Activated T-cell treated with anti-CD3 and anti-CD28 coated beads, Interleukin-2, amount 50 U/mL, for 24 hours (primary cell): ENCODE measurements around the gene MED20.

Experiments used
- DNase-seq: peaks from one replicate; pipeline ENCODE4 v3.0.0-alpha.2; 2020
- H3K27ac Mint-ChIP-seq: 2 replicates; pipeline ENCODE4 v1.8.0; 2020; ENCODE audit warnings: mild to moderate bottlenecking, mixed read lengths
- H3K27me3 Mint-ChIP-seq: 2 replicates; pipeline ENCODE4 v1.8.0; 2020; ENCODE audit warnings: mixed read lengths
- H3K36me3 Mint-ChIP-seq: 2 replicates; pipeline ENCODE4 v1.8.0; 2020; ENCODE audit warnings: low read depth, mixed read lengths
- H3K4me1 Mint-ChIP-seq: 2 replicates; pipeline ENCODE4 v1.8.0; 2020; ENCODE audit warnings: low read depth, mixed read lengths
- H3K4me3 Mint-ChIP-seq: 2 replicates; pipeline ENCODE4 v1.8.0; 2020; ENCODE audit warnings: mild to moderate bottlenecking, moderate library complexity, mixed read lengths
- H3K9me3 Mint-ChIP-seq: 2 replicates; pipeline ENCODE4 v1.8.0; 2020; ENCODE audit warnings: mixed read lengths

The MED20 gene

GRCh38 chr6:41901882-41902519, 18.9 kb downstream of the MED20 start:
- Mint-ChIP-seq H3K27ac (peak overlapping the region; percentile 52), H3K36me3 (peaks cover 34% of the 10 kb centered on the region), H3K27me3 (no peaks in the 10 kb centered on the region), H3K9me3 (no peaks in the 10 kb centered on the region), H3K4me1 (peaks cover 15% of the 10 kb centered on the region), H3K4me3 (no peak overlapping the region)
- peak; percentile 61 for DNase-seq

DNA sequence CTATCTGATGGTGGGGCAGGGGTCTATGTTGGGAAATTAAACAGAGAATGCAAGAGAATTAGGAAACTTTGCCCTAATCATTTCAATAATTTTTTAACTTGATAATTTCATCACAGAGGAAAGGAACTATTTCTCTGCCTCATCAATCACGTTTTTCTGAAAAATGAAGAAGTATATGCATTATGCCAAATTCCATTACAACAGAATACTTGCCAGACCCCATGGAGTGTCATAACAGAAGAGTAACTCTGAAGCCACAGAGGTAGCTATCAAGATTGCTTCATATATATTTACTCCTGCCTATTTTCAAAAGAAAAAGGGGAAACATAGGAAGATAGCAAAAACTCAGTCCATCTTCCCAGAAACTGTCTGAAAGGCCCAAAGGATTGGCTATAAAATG, 20.1 kb downstream of the MED20 start:
- Mint-ChIP-seq H3K27me3 (no peaks in the 10 kb centered on the region), H3K4me1 (peaks cover 21% of the 10 kb centered on the region), H3K9me3 (no peaks in the 10 kb centered on the region), H3K27ac (no peak overlapping the region), H3K36me3 (peaks cover 23% of the 10 kb centered on the region), H3K4me3 (no peak overlapping the region)
- DNase-seq = no peak

DNA sequence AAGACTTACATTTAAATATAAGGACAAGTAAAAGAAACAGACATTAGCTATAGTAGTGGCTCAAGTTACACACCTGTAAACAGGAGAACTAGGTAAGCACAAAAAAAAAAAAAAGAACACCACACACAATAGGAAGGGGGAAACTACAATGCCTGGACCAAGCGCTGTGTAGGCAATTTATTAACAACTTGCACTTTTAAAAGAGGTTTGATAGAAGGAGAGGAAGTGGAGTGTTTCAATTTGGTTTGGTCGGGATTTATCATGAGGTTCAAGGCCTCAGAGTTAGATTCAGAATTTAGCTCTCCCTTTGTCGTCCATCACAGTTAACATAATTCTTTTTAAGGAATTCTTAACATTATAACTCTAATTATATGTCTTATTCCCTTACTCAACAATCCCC, 24.7 kb downstream of the MED20 start:
- H3K4me3 Mint-ChIP-seq = no peak overlapping the region
- no peaks in the 10 kb centered on the region for H3K9me3 Mint-ChIP-seq
- H3K36me3 Mint-ChIP-seq = peaks cover 5% of the 10 kb centered on the region
- peaks cover 12% of the 10 kb centered on the region for H3K4me1 Mint-ChIP-seq
- H3K27ac Mint-ChIP-seq = peak overlapping the region; percentile 95
- no peak for DNase-seq
- H3K27me3 Mint-ChIP-seq = no peaks in the 10 kb centered on the region

DNA sequence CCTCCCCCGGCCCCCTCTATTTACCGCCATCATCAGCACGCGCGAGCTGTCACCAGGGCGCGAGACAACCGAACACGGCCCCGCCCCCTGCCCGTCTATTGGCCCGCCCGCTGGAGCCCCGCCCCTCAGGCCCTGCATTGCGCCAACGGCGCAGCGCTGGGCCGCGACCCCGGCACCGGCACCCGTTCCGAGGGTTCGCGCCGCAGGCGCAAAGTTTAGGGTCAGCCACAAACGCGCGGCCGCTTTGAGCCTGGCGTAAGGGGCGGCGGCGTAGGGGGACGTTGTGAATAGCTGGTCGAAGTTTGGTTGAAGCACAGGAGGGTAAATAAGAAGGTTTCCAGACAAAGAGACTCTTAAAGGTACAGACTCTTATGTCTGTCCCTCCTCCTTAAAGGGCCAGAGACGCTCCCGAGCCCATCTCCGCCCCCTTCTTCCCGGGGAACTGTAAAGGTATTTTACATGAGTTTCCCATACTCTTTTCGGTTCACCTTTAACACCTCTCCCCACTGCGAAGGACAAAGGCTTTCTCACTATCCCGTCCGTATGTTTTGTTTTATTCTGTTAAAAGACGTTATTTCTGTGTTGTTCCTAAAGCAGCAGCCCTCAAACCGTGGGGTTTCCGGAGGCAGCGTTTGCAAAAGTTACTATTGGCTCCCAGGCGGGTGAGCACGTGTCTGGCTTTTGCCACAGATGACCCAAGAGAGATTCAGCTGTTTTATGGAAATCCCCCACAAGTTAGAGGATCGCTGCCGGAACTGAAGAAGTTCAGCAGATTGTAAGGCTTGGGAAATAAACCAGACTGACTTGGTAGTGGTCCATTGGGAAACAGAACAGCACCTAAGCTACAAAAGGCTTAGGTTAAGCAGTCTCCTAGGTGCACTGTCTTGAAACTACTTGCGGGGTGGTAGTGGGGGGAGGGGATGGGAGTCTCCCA, 25.4 kb downstream of the MED20 start, which contains the start of gene USP49:
Gene USP49 (minus strand): TSS at position 76 of the 934 bp plus-strand sequence. CDS start 88,392 bp downstream, outside the sequence.
- DNase-seq = peak; percentile 95
- Mint-ChIP-seq H3K4me3 (no peak within 1 kb of the TSS), H3K9me3 (no peaks in the 10 kb centered on the region), H3K36me3 (peaks cover 5% of the 10 kb centered on the region), H3K27me3 (no peaks in the 10 kb centered on the region), H3K4me1 (peaks cover 12% of the 10 kb centered on the region), H3K27ac (peak within 1 kb of the TSS; percentile 95)

DNA sequence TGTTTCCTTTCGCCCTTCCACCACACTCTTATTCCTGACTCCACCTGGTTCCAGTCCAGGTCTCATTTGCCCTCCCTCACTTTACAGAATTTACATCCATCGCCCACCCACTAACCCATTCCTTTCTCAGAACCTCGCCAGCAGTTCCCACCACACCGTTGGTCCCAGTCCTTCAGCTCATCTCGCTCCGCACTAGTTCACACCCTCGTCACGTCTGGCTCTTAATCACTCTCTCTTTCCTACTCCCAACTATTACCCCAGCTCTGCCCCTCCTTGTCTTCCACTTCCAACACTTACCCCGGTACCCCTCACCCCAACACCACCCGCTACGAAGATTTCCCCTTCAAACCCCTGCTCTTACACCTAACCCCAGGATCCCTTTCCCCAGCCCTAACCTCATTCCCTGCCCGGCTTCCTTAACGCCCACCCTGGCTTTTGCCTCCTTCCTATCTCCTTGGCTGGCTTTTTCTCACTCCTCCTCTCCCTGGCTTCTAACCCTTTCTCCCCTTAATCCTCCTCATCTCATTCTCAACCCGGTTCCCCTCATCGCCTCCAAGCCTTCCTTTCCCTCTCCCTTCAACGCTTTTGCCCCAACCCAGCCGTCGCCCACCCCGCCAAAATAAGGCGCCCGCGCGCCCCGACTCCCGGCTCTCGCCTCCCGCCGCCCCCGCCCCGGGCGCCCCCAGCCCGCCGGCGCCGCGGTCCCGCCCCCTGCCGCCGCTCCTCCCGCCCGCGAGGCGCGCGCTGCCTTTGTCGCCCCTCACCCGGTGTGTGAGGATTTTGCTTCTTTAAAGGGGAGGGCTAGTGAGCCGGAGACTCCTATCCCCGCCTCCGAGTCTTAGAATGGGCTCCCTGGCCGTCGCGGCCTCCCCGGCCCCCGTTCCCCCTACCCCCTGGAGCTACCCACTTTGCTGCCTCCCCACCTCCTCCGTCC, 26.3 kb downstream of the MED20 start:
- peak; percentile 36 for DNase-seq
- H3K4me3 Mint-ChIP-seq = no peak overlapping the region
- H3K36me3 Mint-ChIP-seq = peaks cover 5% of the 10 kb centered on the region
- no peaks in the 10 kb centered on the region for H3K27me3 Mint-ChIP-seq
- no peaks in the 10 kb centered on the region for H3K9me3 Mint-ChIP-seq
- peak overlapping the region; percentile 95 for H3K27ac Mint-ChIP-seq
- peaks cover 12% of the 10 kb centered on the region for H3K4me1 Mint-ChIP-seq

GRCh38 chr6:41892921-41893564, 27.9 kb downstream of the MED20 start:
- Mint-ChIP-seq H3K36me3 (peaks cover 5% of the 10 kb centered on the region), H3K27ac (no peak overlapping the region), H3K4me3 (no peak overlapping the region), H3K4me1 (peaks cover 12% of the 10 kb centered on the region), H3K9me3 (no peaks in the 10 kb centered on the region), H3K27me3 (no peaks in the 10 kb centered on the region)
- no peak for DNase-seq

DNA sequence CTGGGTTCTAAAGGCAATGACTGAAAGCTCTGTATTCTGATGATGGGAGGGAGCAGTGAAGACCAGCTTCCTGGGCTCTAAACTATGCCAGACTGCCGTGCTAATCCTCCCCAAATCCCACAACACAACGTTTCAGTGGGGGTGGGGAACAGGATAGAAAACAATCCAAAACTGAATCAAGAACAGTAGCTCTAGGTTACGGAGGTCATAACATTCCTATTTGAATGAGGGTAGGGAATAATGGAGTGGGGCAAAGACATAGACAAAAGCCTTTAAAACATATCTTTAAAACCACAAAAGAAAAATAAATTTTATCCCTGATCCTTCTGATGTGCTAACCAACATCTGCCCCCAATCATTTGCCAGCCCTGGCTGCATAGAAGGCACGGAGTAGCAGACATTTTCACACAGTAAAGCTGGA, 33.6 kb downstream of the MED20 start:
- Mint-ChIP-seq H3K4me3 (no peak overlapping the region), H3K27ac (no peak overlapping the region), H3K4me1 (no peaks in the 10 kb centered on the region), H3K27me3 (no peaks in the 10 kb centered on the region), H3K9me3 (no peaks in the 10 kb centered on the region), H3K36me3 (no peaks in the 10 kb centered on the region)
- no peak for DNase-seq

- DNase-seq = no peak
- Mint-ChIP-seq H3K4me3 (no peak overlapping the region), H3K27me3 (no peaks in the 10 kb centered on the region), H3K4me1 (no peaks in the 10 kb centered on the region), H3K27ac (no peak overlapping the region), H3K9me3 (no peaks in the 10 kb centered on the region), H3K36me3 (no peaks in the 10 kb centered on the region)
These were observed 35.0 kb downstream of the MED20 start for GRCh38 chr6:41885930-41886329.

GRCh38 chr6:41884957-41885356, 36.0 kb downstream of the MED20 start:
- Mint-ChIP-seq H3K9me3 (no peaks in the 10 kb centered on the region), H3K27ac (no peak overlapping the region), H3K4me1 (no peaks in the 10 kb centered on the region), H3K4me3 (no peak overlapping the region), H3K36me3 (no peaks in the 10 kb centered on the region), H3K27me3 (no peaks in the 10 kb centered on the region)
- DNase-seq = no peak

DNA sequence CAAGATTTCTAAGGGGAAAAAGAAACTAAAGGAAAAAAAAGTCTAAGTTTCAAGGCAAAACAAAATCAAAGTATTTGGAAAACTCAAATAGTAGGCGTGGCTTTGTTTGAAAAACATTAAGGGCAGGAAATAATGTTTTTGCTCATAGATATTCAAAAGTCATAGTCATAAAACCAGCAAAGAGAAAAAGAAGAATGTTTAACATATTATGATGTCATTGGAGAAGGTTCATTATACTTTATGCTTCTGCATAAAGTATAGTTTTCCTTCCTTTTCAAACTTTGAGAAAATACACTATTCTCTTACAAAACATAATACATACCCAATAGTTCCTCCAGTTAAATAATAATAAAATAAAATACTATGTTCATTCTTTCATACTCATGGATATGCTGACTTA, 39.4 kb downstream of the MED20 start:
- no peak overlapping the region for H3K4me3 Mint-ChIP-seq
- no peaks in the 10 kb centered on the region for H3K4me1 Mint-ChIP-seq
- no peak for DNase-seq
- no peak overlapping the region for H3K27ac Mint-ChIP-seq
- no peaks in the 10 kb centered on the region for H3K27me3 Mint-ChIP-seq
- no peaks in the 10 kb centered on the region for H3K36me3 Mint-ChIP-seq
- H3K9me3 Mint-ChIP-seq = no peaks in the 10 kb centered on the region

DNA sequence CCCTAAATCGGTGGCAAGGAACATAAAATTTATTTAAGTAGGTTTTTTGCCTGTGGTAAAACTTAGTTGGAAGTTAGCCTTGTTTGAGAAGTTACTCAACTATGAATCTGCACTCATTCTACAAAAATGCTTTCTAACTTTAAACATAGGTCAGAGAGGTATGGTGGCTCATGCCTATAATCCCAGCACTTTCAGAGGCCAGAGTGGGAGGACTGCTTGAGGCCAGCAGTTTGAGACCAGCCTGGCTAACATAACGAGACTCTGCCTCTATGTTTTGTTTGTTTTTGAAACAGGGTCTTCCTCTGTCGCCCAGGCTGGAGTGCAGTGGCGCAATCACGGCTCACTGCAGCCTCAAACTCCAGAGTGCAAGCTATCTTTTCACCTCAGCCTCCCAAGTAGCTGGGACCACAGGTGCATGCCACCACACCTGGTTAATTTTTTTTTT, 42.0 kb downstream of the MED20 start:
- DNase-seq = no peak
- Mint-ChIP-seq H3K27me3 (no peaks in the 10 kb centered on the region), H3K27ac (no peak overlapping the region), H3K4me3 (no peak overlapping the region), H3K36me3 (no peaks in the 10 kb centered on the region), H3K4me1 (no peaks in the 10 kb centered on the region), H3K9me3 (no peaks in the 10 kb centered on the region)

DNA sequence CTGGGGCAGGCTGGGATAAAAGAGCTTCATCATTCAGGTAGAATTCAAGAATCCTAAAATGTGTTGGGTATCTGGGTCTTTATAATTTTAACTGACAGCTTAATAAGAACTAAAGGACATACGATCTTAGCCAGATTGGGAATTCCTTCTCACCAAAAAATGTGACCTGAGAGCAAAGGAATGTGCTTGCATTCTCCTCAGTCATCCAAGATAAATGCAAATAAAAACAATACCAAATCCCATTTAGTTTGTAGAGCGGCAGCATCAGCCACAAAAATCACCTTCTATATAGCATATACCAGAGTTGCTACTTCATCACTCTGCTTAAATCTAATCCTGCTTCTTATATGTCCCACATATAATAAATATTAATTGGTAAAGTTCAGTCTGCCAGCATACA, 42.7 kb downstream of the MED20 start:
- Mint-ChIP-seq H3K27ac (no peak overlapping the region), H3K4me3 (no peak overlapping the region), H3K4me1 (no peaks in the 10 kb centered on the region), H3K36me3 (no peaks in the 10 kb centered on the region), H3K9me3 (no peaks in the 10 kb centered on the region), H3K27me3 (no peaks in the 10 kb centered on the region)
- DNase-seq = no peak

DNA sequence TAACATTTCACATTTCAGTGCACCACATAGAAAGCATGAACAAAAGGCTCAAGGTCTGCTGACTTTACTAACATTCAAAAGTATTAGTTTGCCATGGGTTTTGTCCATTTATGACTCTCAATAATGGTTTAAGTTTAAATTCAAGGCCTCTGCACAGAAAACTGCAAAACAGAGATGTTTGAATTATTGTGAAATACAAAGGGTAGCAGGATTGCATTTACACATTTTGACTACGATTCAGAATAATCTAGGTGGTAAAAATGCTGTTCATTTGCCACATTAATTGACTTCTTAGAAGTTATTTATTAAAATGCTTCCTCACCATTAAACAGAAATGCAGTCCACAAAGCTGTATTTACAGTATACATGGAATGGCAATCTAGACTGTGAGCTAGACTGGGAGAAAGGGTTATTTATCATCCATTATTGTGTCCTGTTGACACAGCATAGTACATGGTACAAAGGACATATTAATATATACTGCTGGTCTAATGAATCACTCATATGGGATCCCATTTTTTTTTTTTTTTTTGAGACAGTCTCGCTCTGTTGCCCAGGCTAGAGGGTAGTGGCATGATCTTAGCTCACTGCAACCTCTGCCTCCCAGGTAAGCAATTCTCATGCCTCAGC, 43.8 kb downstream of the MED20 start:
- Mint-ChIP-seq H3K9me3 (no peaks in the 10 kb centered on the region), H3K4me3 (no peak overlapping the region), H3K27ac (no peak overlapping the region), H3K36me3 (no peaks in the 10 kb centered on the region), H3K4me1 (no peaks in the 10 kb centered on the region), H3K27me3 (no peaks in the 10 kb centered on the region)
- no peak for DNase-seq
